Osteocyte (in vitro differentiated cells): ENCODE data around the gene IER5L. TPM values are rescaled to one million over a fixed set of nuclear protein-coding genes. Genes with fewer than 3 reads are reported as not detected.
A peak's percentile ranks its signal among the peaks of the same experiment; 100 is the strongest.

Experiments used
- DNase-seq: peaks from one replicate; pipeline ENCODE4 v3.0.0; 2021; ENCODE audit warnings: mixed read lengths; ENCODE audit not compliant: unreplicated experiment; ENCODE audit errors: extremely low spot score
- H3K27ac Mint-ChIP-seq: one replicate; pipeline ENCODE4 v1.8.0; 2021; ENCODE audit warnings: mild to moderate bottlenecking, mixed read lengths; ENCODE audit not compliant: unreplicated experiment
- H3K27me3 Mint-ChIP-seq: one replicate; pipeline ENCODE4 v1.8.0; 2021; ENCODE audit warnings: mixed read lengths; ENCODE audit not compliant: unreplicated experiment
- H3K36me3 Mint-ChIP-seq: one replicate; pipeline ENCODE4 v1.8.0; 2021; ENCODE audit warnings: mixed read lengths; ENCODE audit not compliant: unreplicated experiment
- H3K4me1 Mint-ChIP-seq: one replicate; pipeline ENCODE4 v1.8.0; 2021; ENCODE audit warnings: mixed read lengths; ENCODE audit not compliant: unreplicated experiment
- H3K4me3 Mint-ChIP-seq: one replicate; pipeline ENCODE4 v1.8.0; 2021; ENCODE audit warnings: mild to moderate bottlenecking, moderate library complexity, mixed read lengths; ENCODE audit not compliant: unreplicated experiment
- H3K9me3 Mint-ChIP-seq: one replicate; pipeline ENCODE4 v1.8.0; 2021; ENCODE audit warnings: mixed read lengths; ENCODE audit not compliant: unreplicated experiment
- total RNA-seq: library from RNA; stranded (reverse); gene quantifications from 2 replicates; pipeline ENCODE4 v1.2.1, GENCODE V29; 2021
- TF ChIP-seq, protein P1 (sequence below): fragments of 200-600 bp; sonication (generic); IDR thresholded peaks from 2 replicates; pipeline ENCODE4 v1.5.0; 2021; ENCODE audit warnings: antibody characterized with exemption, mild to moderate bottlenecking, moderate library complexity

Gene IER5L
- total RNA-seq, 1 donor from 2014 or later: 60.8 TPM

DNA sequence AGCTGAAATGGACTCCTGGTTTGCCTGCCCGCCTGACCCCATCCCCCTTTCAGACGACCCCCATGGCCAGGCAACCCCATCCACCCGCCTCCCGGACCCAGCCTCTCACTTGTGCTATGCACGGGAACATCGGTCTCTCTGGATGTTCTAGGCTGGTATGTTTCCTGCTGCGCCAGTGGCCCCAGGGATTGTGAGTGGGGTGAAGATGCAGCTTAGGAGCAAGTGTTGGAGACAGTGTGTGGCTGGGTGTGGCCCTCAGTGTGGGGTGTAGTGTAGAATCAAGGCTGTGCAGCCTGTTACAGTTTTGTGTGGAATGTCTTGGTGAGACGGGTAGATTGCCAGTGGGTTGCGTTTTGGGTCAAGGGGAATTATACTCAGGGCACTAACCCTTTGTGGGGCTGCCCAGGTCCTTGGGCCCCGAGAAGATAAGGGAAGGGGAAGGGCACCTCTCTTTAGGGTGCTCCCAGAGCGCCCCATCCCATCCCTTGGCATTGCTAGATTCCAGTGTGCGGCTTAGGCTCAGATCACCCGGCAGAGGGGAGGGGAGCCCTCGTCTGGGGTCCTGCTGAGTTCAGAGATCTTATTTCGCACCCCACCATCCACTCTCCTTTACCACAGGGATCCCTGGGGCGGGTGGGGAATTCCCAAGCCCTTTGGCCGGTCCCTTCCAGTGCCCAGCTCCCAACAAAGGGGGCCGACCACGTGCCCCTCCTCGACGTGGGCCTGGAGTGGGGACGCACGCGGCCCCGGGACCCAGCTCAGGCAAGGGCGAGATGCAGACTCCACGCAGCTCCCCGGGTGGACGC, 4.6 kb downstream of the IER5L start:
- peaks cover 1% of the 10 kb centered on the region for H3K36me3 Mint-ChIP-seq
- H3K27ac Mint-ChIP-seq: peak overlapping the region; percentile 82
- peak overlapping the region; percentile 62 for H3K4me3 Mint-ChIP-seq
- no peaks in the 10 kb centered on the region for H3K9me3 Mint-ChIP-seq
- TF ChIP-seq, protein P1, sequence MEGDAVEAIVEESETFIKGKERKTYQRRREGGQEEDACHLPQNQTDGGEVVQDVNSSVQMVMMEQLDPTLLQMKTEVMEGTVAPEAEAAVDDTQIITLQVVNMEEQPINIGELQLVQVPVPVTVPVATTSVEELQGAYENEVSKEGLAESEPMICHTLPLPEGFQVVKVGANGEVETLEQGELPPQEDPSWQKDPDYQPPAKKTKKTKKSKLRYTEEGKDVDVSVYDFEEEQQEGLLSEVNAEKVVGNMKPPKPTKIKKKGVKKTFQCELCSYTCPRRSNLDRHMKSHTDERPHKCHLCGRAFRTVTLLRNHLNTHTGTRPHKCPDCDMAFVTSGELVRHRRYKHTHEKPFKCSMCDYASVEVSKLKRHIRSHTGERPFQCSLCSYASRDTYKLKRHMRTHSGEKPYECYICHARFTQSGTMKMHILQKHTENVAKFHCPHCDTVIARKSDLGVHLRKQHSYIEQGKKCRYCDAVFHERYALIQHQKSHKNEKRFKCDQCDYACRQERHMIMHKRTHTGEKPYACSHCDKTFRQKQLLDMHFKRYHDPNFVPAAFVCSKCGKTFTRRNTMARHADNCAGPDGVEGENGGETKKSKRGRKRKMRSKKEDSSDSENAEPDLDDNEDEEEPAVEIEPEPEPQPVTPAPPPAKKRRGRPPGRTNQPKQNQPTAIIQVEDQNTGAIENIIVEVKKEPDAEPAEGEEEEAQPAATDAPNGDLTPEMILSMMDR: no peak
- DNase-seq: no peak
- peaks cover 39% of the 10 kb centered on the region for H3K4me1 Mint-ChIP-seq
- H3K27me3 Mint-ChIP-seq: no peaks in the 10 kb centered on the region

- Mint-ChIP-seq H3K27ac (peak overlapping the region; percentile 82), H3K36me3 (peaks cover 1% of the 10 kb centered on the region), H3K9me3 (no peaks in the 10 kb centered on the region), H3K4me1 (peaks cover 46% of the 10 kb centered on the region), H3K27me3 (no peaks in the 10 kb centered on the region), H3K4me3 (no peak overlapping the region)
- DNase-seq: no peak
- TF ChIP-seq, protein P1: no peak
Measured at GRCh38 chr9:129172816-129173215, 5.2 kb downstream of the IER5L start.

DNA sequence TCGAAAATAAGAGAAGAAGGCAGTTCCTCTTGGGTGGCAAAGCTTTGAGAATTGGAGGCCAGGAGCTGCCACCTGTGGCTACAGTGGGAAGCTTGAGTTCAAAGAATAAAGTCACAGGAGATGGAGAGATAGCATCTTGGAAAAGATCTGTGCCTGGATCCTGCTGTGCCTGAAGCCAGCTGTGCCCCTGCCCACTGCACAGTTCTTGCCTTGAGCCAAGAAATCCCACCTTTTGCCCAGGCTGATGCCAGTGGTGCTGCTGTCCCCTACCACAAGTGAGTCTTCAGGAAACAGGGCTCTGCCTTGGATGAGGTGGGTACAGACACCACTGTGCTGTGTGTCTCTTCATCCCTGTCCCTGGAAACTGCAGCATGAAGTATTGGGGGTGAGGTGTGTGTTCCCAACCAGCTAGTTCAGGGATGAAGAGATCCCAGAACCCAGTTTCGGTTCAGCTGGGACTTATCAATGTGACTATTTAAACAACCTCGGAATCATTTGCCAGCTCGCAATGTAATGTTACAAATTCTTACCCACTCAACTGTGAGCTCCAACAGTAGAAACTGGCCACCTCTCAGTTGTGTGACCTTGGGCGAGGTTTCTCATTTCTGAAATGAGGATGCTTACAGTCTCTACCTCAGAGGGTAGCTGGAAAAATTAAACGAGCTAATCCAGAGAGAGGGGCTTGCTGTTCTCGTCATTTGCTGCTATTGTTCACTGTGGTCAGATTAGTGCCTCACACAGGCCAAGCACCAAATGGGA, 5.9 kb downstream of the IER5L start:
- peak overlapping the region; percentile 62 for H3K27ac Mint-ChIP-seq
- H3K36me3 Mint-ChIP-seq: peaks cover 1% of the 10 kb centered on the region
- DNase-seq: no peak
- no peaks in the 10 kb centered on the region for H3K27me3 Mint-ChIP-seq
- peaks cover 52% of the 10 kb centered on the region for H3K4me1 Mint-ChIP-seq
- H3K4me3 Mint-ChIP-seq: no peak overlapping the region
- H3K9me3 Mint-ChIP-seq: no peaks in the 10 kb centered on the region
- TF ChIP-seq, protein P1: no peak

GRCh38 chr9:129170229-129170628, 7.8 kb downstream of the IER5L start:
- H3K27ac Mint-ChIP-seq: peak overlapping the region; percentile 34
- peaks cover 58% of the 10 kb centered on the region for H3K4me1 Mint-ChIP-seq
- no peak overlapping the region for H3K4me3 Mint-ChIP-seq
- no peaks in the 10 kb centered on the region for H3K9me3 Mint-ChIP-seq
- TF ChIP-seq, protein P1: no peak
- H3K36me3 Mint-ChIP-seq: no peaks in the 10 kb centered on the region
- H3K27me3 Mint-ChIP-seq: no peaks in the 10 kb centered on the region
- no peak for DNase-seq
